MCF 10A (cell line): ENCODE results near the gene NUP210L. TPM values are rescaled to one million over a fixed set of nuclear protein-coding genes. Genes with fewer than 3 reads are reported as not detected.
A peak's percentile ranks its signal among the peaks of the same experiment; 100 is the strongest.
"Not testable (repeated sequence)": the region's sequence is repeated elsewhere in the genome, so short reads cannot be mapped to it uniquely, and the experiment has no call there.

Experiments
- BruUV-seq: library from RNA; stranded (reverse); fragments of 400-500 nt; replicated peaks from 2 replicates; lab custom pipeline; 2021; lab: Mats Ljungman, UMichigan
- CTCF ChIA-PET: fragments of 300-600 bp; sonication (Branson Sonifier 250); formaldehyde crosslinking; extraction: SDS; loops from one replicate; lab custom pipeline; 2021; ENCODE audit warnings: antibody characterized with exemption, inconsistent platforms; lab: Yijun Ruan, JAX
- POLR2A ChIA-PET: fragments of 300-600, 350-650 bp; sonication (Branson Sonifier 250); formaldehyde crosslinking; extraction: SDS; loops from one replicate; lab custom pipeline; 2020; ENCODE audit warnings: antibody characterized with exemption, inconsistent platforms; lab: Yijun Ruan, JAX
- DNase-seq: peaks from one replicate; pipeline ENCODE4 v3.0.0-alpha.2; 2018; ENCODE audit not compliant: unreplicated experiment
- H3K27ac Mint-ChIP-seq: one replicate; pipeline ENCODE4 v1.8.0; 2022; ENCODE audit warnings: mild to moderate bottlenecking, low read depth, mixed read lengths; ENCODE audit not compliant: unreplicated experiment
- H3K27me3 Mint-ChIP-seq: one replicate; pipeline ENCODE4 v1.8.0; 2022; ENCODE audit warnings: mixed read lengths; ENCODE audit not compliant: insufficient read depth, unreplicated experiment
- H3K36me3 Mint-ChIP-seq: one replicate; pipeline ENCODE4 v1.8.0; 2022; ENCODE audit warnings: mild to moderate bottlenecking, moderate library complexity, mixed read lengths; ENCODE audit not compliant: insufficient read depth, unreplicated experiment
- H3K4me1 Mint-ChIP-seq: one replicate; pipeline ENCODE4 v1.8.0; 2022; ENCODE audit warnings: mixed read lengths; ENCODE audit not compliant: insufficient read depth, unreplicated experiment
- H3K4me3 Mint-ChIP-seq: one replicate; pipeline ENCODE4 v1.8.0; 2022; ENCODE audit warnings: mild to moderate bottlenecking, moderate library complexity, mixed read lengths; ENCODE audit not compliant: unreplicated experiment
- H3K9me3 Mint-ChIP-seq: one replicate; pipeline ENCODE4 v1.8.0; 2022; ENCODE audit warnings: mixed read lengths; ENCODE audit not compliant: unreplicated experiment
- CTCF ChIP-seq: fragments of 200-600 bp; IDR thresholded peaks from one replicate; pipeline ENCODE4 v1.8.0; 2022; ENCODE audit warnings: antibody characterized with exemption, mild to moderate bottlenecking; ENCODE audit not compliant: unreplicated experiment
- intact Hi-C: fragments of 100-400 bp; cut with micrococcal nuclease; formaldehyde crosslinking; loops from 2 replicates; pipeline ENCODE4 v1.14.1; 2022
- total RNA-seq: library from RNA; stranded (reverse); gene quantifications from 2 replicates; pipeline ENCODE4 v1.2.3, GENCODE V29; 2022

Gene NUP210L
- total RNA-seq, 1 experiment from 2014 or later: 0.05 TPM

- Mint-ChIP-seq H3K27ac (no peak overlapping the region), H3K4me1 (no peaks in the 10 kb centered on the region), H3K9me3 (no peaks in the 10 kb centered on the region), H3K36me3 (no peaks in the 10 kb centered on the region), H3K27me3 (no peaks in the 10 kb centered on the region), H3K4me3 (no peak overlapping the region)
- no peak for TF ChIP-seq CTCF
- intact Hi-C loops: no loop called here
- CTCF ChIA-PET: interaction anchor here (0.8 kb wide), 1 partner anchor 175 kb away, joined by 3 read pairs; no protein-coding TSS in a partner anchor
- POLR2A ChIA-PET: no interaction called here
- BruUV-seq: no TSS peak
- no peak for DNase-seq
Measured at GRCh38 chr1:154019940-154020339, 134.9 kb downstream of the NUP210L start.

GRCh38 chr1:154019269-154019668 lies 135.6 kb downstream of the NUP210L start:
- Mint-ChIP-seq H3K27me3 (no peaks in the 10 kb centered on the region), H3K9me3 (no peaks in the 10 kb centered on the region), H3K27ac (no peak overlapping the region), H3K4me3 (no peak overlapping the region), H3K36me3 (no peaks in the 10 kb centered on the region), H3K4me1 (peaks cover 4% of the 10 kb centered on the region)
- ChIA-PET POLR2A (interaction anchor here (0.8 kb wide), 2 partner anchors 24 to 163 kb away, joined by 4 read pairs; no protein-coding TSS in a partner anchor), CTCF (interaction anchor here (0.8 kb wide), 1 partner anchor 176 kb away, joined by 3 read pairs; no protein-coding TSS in a partner anchor)
- TF ChIP-seq CTCF: no peak
- DNase-seq: no peak
- intact Hi-C loops: no loop called here
- BruUV-seq: no TSS peak

GRCh38 chr1:154014154-154014907 lies 140.5 kb downstream of the NUP210L start:
- H3K4me3 Mint-ChIP-seq: no peak overlapping the region
- H3K27ac Mint-ChIP-seq: no peak overlapping the region
- no peaks in the 10 kb centered on the region for H3K27me3 Mint-ChIP-seq
- peaks cover 7% of the 10 kb centered on the region for H3K4me1 Mint-ChIP-seq
- no peak for TF ChIP-seq CTCF
- no TSS peak for BruUV-seq
- ChIA-PET CTCF (interaction anchor here (0.6 kb wide), 1 partner anchor 63 kb away, joined by 3 read pairs; no protein-coding TSS in a partner anchor), POLR2A (no interaction called here)
- H3K9me3 Mint-ChIP-seq: no peaks in the 10 kb centered on the region
- intact Hi-C loops: no loop called here
- no peaks in the 10 kb centered on the region for H3K36me3 Mint-ChIP-seq
- DNase-seq: peak; percentile 62

- POLR2A ChIA-PET, CTCF ChIA-PET, intact Hi-C loops, BruUV-seq, H3K36me3 Mint-ChIP-seq, H3K4me1 Mint-ChIP-seq, DNase-seq, H3K27me3 Mint-ChIP-seq, H3K4me3 Mint-ChIP-seq, H3K9me3 Mint-ChIP-seq, H3K27ac Mint-ChIP-seq: not testable (repeated sequence)
Measured at GRCh38 chr1:154012543-154012942, 142.3 kb downstream of the NUP210L start.
